ENCODE results near the gene GATAD2B.
"Not testable (repeated sequence)": the region's sequence is repeated elsewhere in the genome, so short reads cannot be mapped to it uniquely, and the experiment has no call there.

Gene GATAD2B

DNA sequence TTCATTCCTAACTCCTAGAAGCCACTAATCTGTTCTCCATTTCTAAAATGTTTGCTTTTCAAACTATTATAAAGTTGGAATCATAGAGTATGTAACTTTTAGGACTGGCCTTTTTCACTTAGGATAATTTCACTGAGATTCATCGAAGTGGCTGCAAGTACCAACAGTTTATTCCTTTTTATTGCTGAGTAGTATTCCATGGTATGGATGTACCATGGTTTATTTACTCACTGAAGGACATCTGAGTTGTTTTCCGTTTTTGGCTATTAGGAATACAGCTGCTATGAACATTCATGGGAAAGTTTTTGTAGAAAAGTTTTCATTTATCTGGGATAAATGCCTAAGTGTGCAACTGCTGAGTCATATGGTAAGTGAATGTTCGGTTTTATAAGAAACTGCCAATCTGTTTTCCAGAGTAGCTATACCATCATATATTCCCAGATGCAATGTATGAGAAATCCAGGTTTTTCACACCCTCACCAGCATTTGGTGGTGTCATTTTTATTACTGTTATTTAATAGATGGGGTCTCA is 81.2 kb downstream of the GATAD2B start:
- in situ Hi-C loops (cut with MboI; ENCODE audit: low sequenced_read_pairs) = no loop called here

GRCh38 chr1:153840774-153841173 is 82.0 kb downstream of the GATAD2B start:
- in situ Hi-C loops (cut with MboI; ENCODE audit: low sequenced_read_pairs) = not testable (repeated sequence)

DNA sequence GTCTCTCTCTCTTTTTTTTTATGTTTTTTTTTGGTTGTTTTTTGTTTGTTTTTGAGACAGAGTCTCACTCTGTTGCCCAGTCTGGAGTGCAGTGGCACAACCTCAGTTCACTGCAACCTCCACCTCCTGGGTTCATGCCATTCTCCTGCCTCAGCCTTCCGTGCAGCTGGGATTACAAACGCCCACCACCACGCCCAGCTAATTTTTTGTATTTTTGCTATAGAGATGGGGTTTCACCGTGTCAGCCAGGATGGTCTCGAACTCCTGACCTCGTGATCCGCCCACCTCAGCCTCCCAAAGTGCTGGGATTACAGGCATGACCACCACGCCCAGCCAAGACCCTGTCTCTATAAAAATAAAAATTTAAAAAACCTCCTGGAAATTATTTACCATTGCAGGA is 88.8 kb downstream of the GATAD2B start:
- in situ Hi-C loops (cut with MboI; ENCODE audit: low sequenced_read_pairs) = not testable (repeated sequence)

- in situ Hi-C loops (cut with MboI; ENCODE audit: low sequenced_read_pairs) = no loop called here
These were observed 89.6 kb downstream of the GATAD2B start for GRCh38 chr1:153833171-153833570.

- in situ Hi-C loops (cut with MboI; ENCODE audit: low sequenced_read_pairs) = no loop called here
These were observed 90.5 kb downstream of the GATAD2B start for GRCh38 chr1:153832293-153832692.

DNA sequence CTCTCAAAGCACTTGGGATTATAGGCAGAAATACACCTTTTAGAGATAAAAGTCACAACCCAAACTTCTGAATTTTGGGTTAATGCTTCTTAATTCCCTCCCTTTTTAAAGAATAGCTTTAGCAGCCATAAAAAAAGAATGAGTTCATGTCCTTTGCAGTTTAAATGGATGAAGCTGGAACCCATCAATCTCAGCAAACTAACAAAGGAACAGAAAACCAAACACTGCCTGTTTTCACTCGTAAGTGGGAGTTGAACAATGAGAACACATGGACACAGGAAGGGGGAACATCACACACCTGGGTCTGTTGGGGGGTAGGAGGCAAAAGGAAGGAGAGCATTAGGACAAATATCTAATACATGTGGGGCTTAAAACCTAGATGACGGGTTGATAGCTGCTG is 91.7 kb downstream of the GATAD2B start:
- in situ Hi-C loops (cut with MboI; ENCODE audit: low sequenced_read_pairs) = no loop called here

- in situ Hi-C loops (cut with MboI; ENCODE audit: low sequenced_read_pairs) = no loop called here
These were observed 95.4 kb downstream of the GATAD2B start for GRCh38 chr1:153827168-153827964.

GRCh38 chr1:153818876-153819275 is 103.9 kb downstream of the GATAD2B start:
- in situ Hi-C loops (cut with MboI; ENCODE audit: low sequenced_read_pairs) = no loop called here

DNA sequence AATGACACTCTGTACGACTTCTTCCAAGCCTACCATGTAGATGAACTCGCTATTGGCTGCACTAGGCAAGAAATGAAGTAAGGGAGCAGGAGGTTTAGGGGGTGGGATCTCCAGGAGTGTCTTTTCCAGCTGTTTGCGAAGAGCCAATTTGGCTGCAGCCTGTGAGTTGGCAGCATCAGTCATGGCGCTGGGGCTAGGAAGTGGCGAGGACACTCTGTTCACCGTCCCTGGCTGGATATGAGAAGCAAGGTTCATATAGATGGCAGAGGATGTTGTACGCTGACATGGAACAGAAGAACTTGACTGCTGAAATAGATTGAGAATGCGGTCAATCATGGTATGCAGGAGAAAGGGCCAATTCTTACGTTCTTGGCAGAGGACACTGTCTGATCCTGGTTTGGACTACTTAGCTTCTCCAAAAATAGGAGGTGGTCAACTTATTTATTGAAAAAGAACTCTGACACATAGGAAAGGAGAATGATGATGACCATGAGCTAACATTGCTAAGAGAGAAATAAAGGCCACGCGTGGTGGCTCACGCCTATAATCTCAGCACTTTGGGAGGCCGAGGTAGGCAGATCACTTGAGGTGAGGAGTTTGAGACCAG is 106.4 kb downstream of the GATAD2B start:
- in situ Hi-C loops (cut with MboI; ENCODE audit: low sequenced_read_pairs) = no loop called here

DNA sequence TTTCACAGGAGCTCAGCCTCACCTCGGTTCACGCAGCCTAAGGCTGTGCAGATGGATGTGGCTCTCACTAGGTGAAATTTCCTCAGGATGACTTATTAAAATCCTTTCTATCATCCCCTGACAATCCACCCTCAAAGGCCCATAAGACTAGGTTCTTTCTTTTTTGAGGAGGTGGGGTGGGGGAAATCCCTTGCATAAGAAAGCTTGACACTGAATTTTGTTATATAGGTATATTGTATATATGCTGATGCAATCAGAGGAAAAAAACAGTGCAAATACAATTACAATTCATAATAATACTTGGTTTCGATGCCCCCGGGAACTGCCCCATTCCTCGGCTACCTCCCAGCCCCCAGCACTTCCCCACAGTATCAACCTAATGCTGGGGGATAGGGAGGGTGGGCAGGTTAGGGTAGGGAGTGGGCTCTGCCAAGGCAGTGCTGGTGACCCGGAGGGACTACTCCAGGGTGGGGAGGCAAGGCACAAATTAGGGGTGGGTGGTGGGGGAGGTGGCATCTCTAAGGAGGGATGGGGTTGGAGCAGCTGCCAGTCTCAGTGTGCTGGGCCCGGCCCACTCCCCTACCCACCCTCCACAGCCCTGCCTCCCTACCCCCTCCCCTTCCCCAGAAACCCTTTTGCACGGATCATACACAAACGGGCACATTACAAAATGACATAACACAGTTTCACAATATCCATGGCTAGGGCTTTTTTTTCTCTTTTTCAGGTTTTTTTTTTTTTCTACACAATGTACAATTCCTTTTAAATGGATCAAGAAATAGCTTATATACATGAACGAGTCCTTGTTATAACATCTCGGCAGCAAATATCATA is 116.7 kb downstream of the GATAD2B start:
- in situ Hi-C loops (cut with MboI; ENCODE audit: low sequenced_read_pairs) = no loop called here

GRCh38 chr1:153805042-153805745 is 117.6 kb downstream of the GATAD2B start:
- in situ Hi-C loops (cut with MboI; ENCODE audit: low sequenced_read_pairs) = no loop called here

DNA sequence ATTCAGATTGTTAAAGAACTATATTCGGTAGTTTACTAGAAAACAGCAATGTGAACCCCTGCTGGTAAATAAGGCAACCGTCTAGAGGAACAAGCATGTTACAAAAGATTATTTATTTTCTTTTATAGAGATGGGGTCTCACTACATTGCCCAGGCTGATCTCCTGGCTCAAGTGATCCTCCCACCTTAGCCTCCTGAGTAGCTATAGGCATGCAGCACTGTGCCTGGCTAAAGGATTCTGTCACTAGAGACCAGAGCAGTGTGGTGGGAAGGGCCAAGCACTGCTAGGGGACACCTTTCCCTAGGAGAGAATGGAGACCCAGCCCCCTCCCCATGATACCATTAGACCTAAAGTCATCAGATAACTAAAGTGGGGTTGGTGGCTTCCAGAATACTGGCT is 118.7 kb downstream of the GATAD2B start:
- in situ Hi-C loops (cut with MboI; ENCODE audit: low sequenced_read_pairs) = no loop called here

DNA sequence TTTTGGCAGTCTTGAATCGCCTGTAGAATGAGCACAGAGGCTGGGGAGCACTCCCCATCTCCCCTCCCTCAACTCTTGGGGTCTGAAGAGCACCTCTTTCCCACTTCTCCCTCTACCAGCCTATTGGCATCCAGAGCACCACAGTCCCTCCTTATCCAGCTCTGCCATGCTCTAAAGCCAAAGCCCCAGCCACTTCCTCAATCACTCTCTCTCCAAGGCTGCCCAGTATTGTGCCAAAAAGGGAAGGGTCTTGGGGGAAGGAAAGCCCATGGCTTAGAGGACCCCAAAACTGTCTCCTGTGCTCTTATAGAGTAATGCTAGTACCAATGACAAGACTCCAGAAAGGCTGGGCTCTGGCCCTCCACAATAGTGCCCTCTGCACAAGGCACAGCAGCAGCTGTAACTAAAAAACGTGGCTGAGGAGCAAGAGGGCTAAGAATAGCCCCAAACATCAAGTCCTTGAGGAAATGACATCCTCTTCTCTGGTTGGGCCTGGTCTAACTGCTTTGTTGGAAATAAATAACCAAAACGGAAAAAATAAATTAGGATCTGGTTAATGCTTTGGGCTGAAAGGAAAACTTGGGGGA is 119.2 kb downstream of the GATAD2B start:
- in situ Hi-C loops (cut with MboI; ENCODE audit: low sequenced_read_pairs) = no loop called here

DNA sequence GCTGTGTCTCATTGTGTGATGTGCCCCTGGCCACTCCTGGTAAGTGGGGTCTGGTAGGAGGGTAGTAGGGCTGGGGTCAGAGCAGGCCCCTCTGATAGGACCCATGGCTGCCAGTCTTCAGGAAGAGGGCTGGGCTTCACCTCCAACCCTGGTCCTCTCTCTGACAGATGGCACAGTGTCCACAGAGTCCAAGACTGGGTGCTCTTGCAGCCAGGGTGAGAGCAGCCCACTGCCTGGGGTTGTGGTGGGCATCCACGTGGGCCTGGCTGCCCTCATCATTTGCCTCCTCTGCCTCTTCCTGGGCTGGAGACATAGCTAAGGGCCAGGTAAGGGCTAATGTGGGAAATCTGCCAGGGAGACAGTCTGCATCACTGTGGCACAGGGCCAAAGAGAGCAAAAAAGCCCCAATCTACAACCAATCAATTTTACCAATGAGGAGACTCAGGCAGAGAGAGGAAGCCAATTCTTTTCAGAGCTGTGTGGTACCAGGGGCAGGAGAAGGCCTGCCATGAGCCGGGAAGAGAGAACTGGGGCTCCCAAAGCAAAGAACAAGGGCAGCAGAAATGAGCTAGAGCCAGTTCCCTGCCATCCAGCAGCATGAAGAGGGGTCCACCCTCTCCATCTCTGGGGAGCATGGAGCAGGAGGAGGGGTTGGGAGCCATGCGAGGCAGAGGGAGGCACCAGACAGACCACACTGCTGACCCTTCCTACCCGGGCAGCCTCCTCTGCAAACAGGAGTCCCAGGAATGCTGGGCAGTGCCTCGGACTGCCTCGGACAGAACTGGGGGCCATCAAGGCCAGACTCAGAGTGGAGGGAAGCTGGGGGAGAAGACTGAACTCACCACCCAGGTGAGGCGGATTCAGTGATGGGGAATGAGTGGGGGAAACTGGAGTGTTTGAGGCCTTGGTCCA is 120.7 kb downstream of the GATAD2B start:
- in situ Hi-C loops (cut with MboI; ENCODE audit: low sequenced_read_pairs) = no loop called here

GRCh38 chr1:153801028-153801625 is 121.6 kb downstream of the GATAD2B start:
- in situ Hi-C loops (cut with MboI; ENCODE audit: low sequenced_read_pairs) = no loop called here

DNA sequence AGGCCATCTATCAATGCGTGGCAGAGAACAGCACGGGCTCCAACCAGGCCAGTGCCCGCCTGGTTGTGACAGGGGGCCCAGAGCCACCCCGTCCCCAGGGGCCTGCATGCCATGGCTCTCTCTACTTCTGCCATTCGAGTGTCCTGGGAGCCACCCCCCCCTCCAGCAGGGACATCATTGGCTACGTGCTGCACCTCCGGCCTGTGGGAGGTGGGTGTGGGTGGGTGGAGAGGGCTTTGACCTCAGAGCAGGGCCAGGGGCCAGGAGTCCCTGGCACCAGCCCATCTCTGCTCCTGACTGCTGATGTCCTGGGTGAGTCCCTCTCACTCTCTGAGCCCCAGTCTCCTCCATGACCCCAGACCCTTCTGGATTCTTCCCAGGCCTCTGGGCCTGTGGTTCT is 122.3 kb downstream of the GATAD2B start:
- in situ Hi-C loops (cut with MboI; ENCODE audit: low sequenced_read_pairs) = no loop called here

DNA sequence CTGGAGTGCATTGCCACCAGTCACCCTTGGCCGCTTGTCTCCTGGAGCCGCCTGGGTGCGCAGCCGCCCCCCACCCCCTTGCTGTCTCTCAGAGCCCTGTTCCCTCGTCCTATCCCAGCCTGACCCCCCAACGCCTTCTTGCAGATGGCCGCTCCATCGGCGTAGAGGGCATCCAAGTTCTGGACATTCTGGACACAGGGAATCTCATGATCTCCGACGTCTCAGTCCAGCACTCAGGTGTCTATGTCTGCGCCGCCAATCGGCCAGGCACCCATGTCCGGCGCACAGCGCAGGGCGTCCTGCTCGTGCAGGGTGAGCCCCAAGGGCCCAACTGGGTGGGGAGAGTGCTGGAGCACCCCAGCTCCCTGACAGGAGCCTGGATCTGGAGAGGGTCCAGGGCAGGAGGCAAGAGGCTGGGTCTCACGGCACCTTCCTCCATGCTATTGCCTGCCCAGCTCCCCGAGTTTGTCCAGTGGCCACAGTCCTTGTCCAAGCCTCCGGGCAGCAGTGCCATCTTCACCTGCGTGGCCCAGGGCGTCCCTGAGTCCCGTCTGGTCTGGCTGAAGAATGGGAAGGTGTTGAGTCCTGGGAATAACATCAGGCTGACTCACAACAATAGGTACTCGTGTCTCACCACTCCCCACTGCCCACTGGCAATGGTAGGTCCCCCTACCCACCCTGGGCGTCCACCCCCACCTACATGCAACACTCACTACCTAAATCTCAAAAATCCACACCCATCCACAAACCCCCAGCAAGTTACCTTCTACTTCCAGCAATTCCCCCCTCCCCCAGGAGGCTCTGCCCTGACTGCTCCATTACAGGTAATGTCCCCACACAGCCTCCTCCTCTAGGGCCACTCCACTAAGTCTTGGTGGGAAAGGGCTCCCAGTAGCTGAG is 123.0 kb downstream of the GATAD2B start:
- in situ Hi-C loops (cut with MboI; ENCODE audit: low sequenced_read_pairs) = no loop called here

DNA sequence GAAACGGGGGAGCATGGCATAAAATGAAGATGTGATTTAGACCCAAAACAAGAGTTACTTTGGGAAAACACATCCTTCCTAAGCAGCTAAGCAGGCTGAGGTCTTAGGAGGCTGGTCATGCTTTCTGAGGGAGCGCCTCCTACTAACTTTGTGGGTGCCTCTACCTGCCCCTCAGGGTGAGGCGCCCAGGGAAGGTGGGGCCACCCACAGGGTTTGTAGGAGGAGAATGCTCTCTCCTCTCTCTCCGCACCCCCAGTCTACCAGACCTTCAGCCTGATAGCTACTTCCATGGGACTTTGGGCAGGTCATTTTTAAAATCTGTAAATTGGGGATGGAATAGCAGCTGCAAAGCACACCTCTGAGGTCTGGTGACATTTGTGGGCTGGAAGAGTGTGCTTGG is 123.8 kb downstream of the GATAD2B start:
- in situ Hi-C loops (cut with MboI; ENCODE audit: low sequenced_read_pairs) = no loop called here

All from HL-60/S4 (cell line).